K562 (cell line): ENCODE measurements around the gene PRM2. TPM values are rescaled to one million over a fixed set of nuclear protein-coding genes. Genes with fewer than 3 reads are reported as not detected.

ENCODE experiments used
- ATAC-seq: fragments of 200-7000 bp; cut with Tn5 transposase; 3 replicates; pipeline ENCODE4 v1.9.1; 2020; ENCODE audit warnings: moderate library complexity
- Bru-seq: library from RNA; stranded (reverse); fragments of 400-500 nt; gene quantifications from one replicate; lab custom pipeline; 2021; lab: Mats Ljungman, UMichigan
- BruChase-seq, 2 experiments: library from RNA; stranded (reverse); fragments of 400-500 nt; gene quantifications; one replicate each; lab custom pipeline; 2021; lab: Mats Ljungman, UMichigan
- BruUV-seq: library from RNA; stranded (reverse); fragments of 400-500 nt; replicated peaks from 2 replicates; lab custom pipeline; 2021; lab: Mats Ljungman, UMichigan
- CTCF ChIA-PET: fragments of 300-600 bp; formaldehyde crosslinking; extraction: SDS; loops from one replicate; lab custom pipeline; 2021; ENCODE audit warnings: low intra/inter-chr PET ratio; lab: Yijun Ruan, JAX
- POLR2A ChIA-PET: fragments of 300-600, 350-650 bp; sonication (Branson Sonifier 250); formaldehyde crosslinking; extraction: SDS; loops from one replicate; lab custom pipeline; 2021; ENCODE audit warnings: antibody characterized with exemption, inconsistent platforms; lab: Yijun Ruan, JAX
- DNase-seq, 4 experiments: peaks; one replicate each; pipeline versions ENCODE4 v3.0.0 to v3.0.0-alpha.2; 2011 to 2018; ENCODE audit warnings: low spot score in 3 of 4, mixed read lengths in 3 of 4; ENCODE audit errors: extremely low read depth in 1 of 4
- FAIRE-seq: peaks from 2 replicates; lab custom pipeline; 2011; peaks lifted over from hg19 to GRCh38; lab: Jason Lieb, UNC
- H2AFZ ChIP-seq: 2 replicates; pipeline ENCODE4 v1.6.0; 2011; ENCODE audit warnings: low read depth, low read length, control low read depth, inconsistent platforms
- H3K27ac ChIP-seq: fragments of 200-600 bp; 3 replicates; pipeline ENCODE4 v1.8.0; 2011; ENCODE audit warnings: low read depth, mild to moderate bottlenecking, control low read depth, inconsistent platforms, low read length, moderate library complexity, mixed read lengths; ENCODE audit errors: extremely low read depth
- H3K27me3 ChIP-seq, 2 experiments: fragments of 300-600 bp in 1 of 2; 2 replicates in 1 of 2; 3 replicates in 1 of 2; pipeline versions ENCODE4 v1.6.0 to v1.8.0; 2011; ENCODE audit warnings: inconsistent platforms in 2 of 2, low read length in 2 of 2, mild to moderate bottlenecking in 1 of 2, mixed read lengths in 1 of 2, moderate library complexity in 1 of 2; ENCODE audit not compliant: control insufficient read depth in 2 of 2, insufficient read depth in 2 of 2
- H3K36me3 ChIP-seq: fragments of 300-600 bp; 3 replicates; pipeline ENCODE4 v1.8.0; 2011; ENCODE audit warnings: mild to moderate bottlenecking, low read length, inconsistent platforms; ENCODE audit not compliant: control insufficient read depth, insufficient read depth
- H3K4me1 ChIP-seq, 2 experiments: fragments of 200-600 bp in 1 of 2; replicated peaks in 1 of 2; 2 replicates in 1 of 2; 3 replicates in 1 of 2; pipeline versions ENCODE4 v1.5.1 to v1.8.0; 2011; ENCODE audit warnings: inconsistent platforms in 2 of 2, low read length in 2 of 2, mild to moderate bottlenecking in 1 of 2, mixed read lengths in 1 of 2, moderate library complexity in 1 of 2; ENCODE audit not compliant: control insufficient read depth in 2 of 2, insufficient read depth in 2 of 2
- H3K4me2 ChIP-seq: 2 replicates; pipeline ENCODE4 v1.6.1; 2011; ENCODE audit warnings: low read length, control low read depth, inconsistent platforms, mixed read lengths; ENCODE audit not compliant: insufficient read depth
- H3K4me3 ChIP-seq: fragments of 200-600 bp; sonication (generic), shearing (Covaris generic); 2 replicates; pipeline ENCODE4 v1.5.1; 2016; ENCODE audit warnings: control low read depth, inconsistent platforms
- H3K79me2 ChIP-seq: fragments of 200-600 bp; 3 replicates; pipeline ENCODE4 v1.8.0; 2011; ENCODE audit warnings: low read length, inconsistent platforms; ENCODE audit not compliant: control insufficient read depth, insufficient read depth
- H3K9ac ChIP-seq, 2 experiments: 2 replicates each; pipeline versions ENCODE4 v1.6.0 to v1.6.1; 2011; ENCODE audit warnings: low read depth in 2 of 2, low read length in 2 of 2, control low read depth in 1 of 2, inconsistent platforms in 1 of 2, mild to moderate bottlenecking in 1 of 2, mixed read lengths in 1 of 2; ENCODE audit not compliant: insufficient read depth in 1 of 2
- H3K9me1 ChIP-seq: one replicate; pipeline ENCODE4 v1.6.0; 2011; ENCODE audit warnings: inconsistent platforms, mild to moderate bottlenecking, low read length, moderate library complexity; ENCODE audit not compliant: control insufficient read depth, insufficient read depth
- H3K9me3 ChIP-seq: replicated peaks from 2 replicates; pipeline ENCODE4 v1.5.1; 2011; ENCODE audit warnings: low read depth, low read length, inconsistent platforms; ENCODE audit not compliant: control insufficient read depth, insufficient read depth
- H4K20me1 ChIP-seq: replicated peaks from 2 replicates; pipeline ENCODE4 v1.6.1; 2011; ENCODE audit warnings: low read length, inconsistent platforms, mixed read lengths; ENCODE audit not compliant: control insufficient read depth, insufficient read depth
- CCAR2 ChIP-seq: fragments of 200-400 bp; formaldehyde crosslinking; IDR thresholded peaks from 2 replicates; pipeline ENCODE4 v1.6.1; 2017; ENCODE audit warnings: mild to moderate bottlenecking, low read depth, low read length
- FOXO4 ChIP-seq: fragments of 450-650 bp; formaldehyde crosslinking; IDR thresholded peaks from 2 replicates; pipeline ENCODE4 v1.4.0; 2020; ENCODE audit warnings: mild to moderate bottlenecking, moderate library complexity
- SRF ChIP-seq, 2 experiments: fragments of 250-450, 450-650 bp in 1 of 2; sonication (Bioruptor Pico) in 1 of 2; sonication (generic) in 1 of 2; formaldehyde crosslinking; IDR thresholded peaks; 2 replicates each; pipeline versions ENCODE4 v1.5.0 to v1.5.1; 2020 to 2022; ENCODE audit warnings: mild to moderate bottlenecking in 1 of 2, missing genetic modification reagents in 1 of 2
- ZNF175 ChIP-seq: fragments of 200-800 bp; sonication (Bioruptor generic); IDR thresholded peaks from 2 replicates; pipeline ENCODE4 v1.6.1; 2016; ENCODE audit warnings: low read depth, mild to moderate bottlenecking, missing genetic modification characterization, missing compliant biosample characterization
- ZNF830 ChIP-seq: fragments of 250-450 bp; sonication (Bioruptor Pico); IDR thresholded peaks from 2 replicates; pipeline ENCODE4 v1.5.0; 2021; ENCODE audit warnings: mild to moderate bottlenecking
- WGBS: fragments of 100-300 bp; shearing (Covaris generic); methylation state at CpG from one replicate; pipeline ENCODE4 v1.1.6; 2016; ENCODE audit warnings: low coverage, mixed read lengths; ENCODE audit not compliant: insufficient coverage; ENCODE audit errors: missing lambda C conversion rate; 5-methylcytosine and 5-hydroxymethylcytosine counted together
- in situ Hi-C: fragments of 300-500 bp; cut with MboI; formaldehyde crosslinking; loops from 4 replicates; pipeline ENCODE4 v1.15.0; 2018; ENCODE audit warnings: inconsistent platforms, mixed read lengths
- intact Hi-C: fragments of 100-400 bp; cut with micrococcal nuclease; formaldehyde crosslinking; loops from 2 replicates; pipeline ENCODE4 v1.14.2; 2022
- long read RNA-seq, 3 experiments: library from polyadenylated mRNA in 2 of 3; library from RNA in 1 of 3; unstranded in 2 of 3; stranded (forward) in 1 of 3; transcript quantifications; one replicate each; pipeline ENCODE4 v2.0.0, GENCODE V29; 2019 to 2022
- polyA minus RNA-seq, 3 experiments: library from RNA; depleted of rRNA, polyadenylated mRNA; stranded (reverse); fragments of >200 nt; gene quantifications; 2 replicates each; pipeline ENCODE4 v1.2.3, GENCODE V29; 2011
- polyA plus RNA-seq, 8 experiments: library from polyadenylated mRNA; depleted of rRNA in 4 of 8; stranded (reverse) in 5 of 8; unstranded in 3 of 8; fragments of >200 nt; fragmentation: Nextera tagmentation in 2 of 8; fragmentation: Illumina TruSeq in 1 of 8; extraction: Ambion mirVana in 2 of 8; extraction: Trizol in 1 of 8; gene quantifications; 2 replicates each; pipeline versions ENCODE4 v1.2.1 to v1.2.3, GENCODE V29; 2011 to 2014; ENCODE audit warnings: inconsistent platforms in 1 of 8, missing spikeins in 1 of 8
- total RNA-seq, 7 experiments: library from RNA; depleted of rRNA in 6 of 7; stranded (reverse); fragments of >200 nt in 6 of 7; fragmentation: Illumina TruSeq in 2 of 7; extraction: Trizol in 2 of 7; gene quantifications; 2 replicates each; pipeline versions ENCODE4 v1.2.1 to v1.2.3, GENCODE V29; 2011 to 2021; ENCODE audit warnings: low replicate concordance in 1 of 7
- TF ChIP-seq, protein P1 (sequence below): fragments of 450-650 bp; IDR thresholded peaks from 2 replicates; pipeline ENCODE4 v1.6.1; 2016

The PRM2 gene
- not detected in 2 replicates for total RNA-seq (2011; cell fraction: chromatin; rRNA removed; ENCODE audit: low replicate concordance)
- total RNA-seq (2011; cell fraction: nucleolus; rRNA removed) = not detected in 2 replicates
- not detected in 2 replicates for total RNA-seq (2011; cell fraction: nucleoplasm; rRNA removed)
- total RNA-seq (2014; rRNA removed) (not detected in 2 replicates), total RNA-seq (2014; rRNA removed; fragmentation: Illumina TruSeq; extraction: Trizol) (not detected in 2 replicates), total RNA-seq (2015; rRNA removed; fragmentation: Illumina TruSeq; extraction: Trizol) (not detected in 2 replicates), total RNA-seq (2021) (not detected in 2 replicates), polyA plus RNA-seq (2011; rRNA removed) (not detected in 2 replicates), polyA plus RNA-seq (2014; fragmentation: Illumina TruSeq; extraction: Trizol) (not detected in 2 replicates), polyA plus RNA-seq (2014; fragmentation: Nextera tagmentation; extraction: Ambion mirVana) (not detected), polyA plus RNA-seq (2014; rRNA removed) (not detected in 2 replicates), polyA minus RNA-seq (2011; rRNA and poly(A)+ RNA removed) (not detected in 2 replicates), Bru-seq, nascent RNA (not detected), BruChase-seq, experiment 1, labeled RNA remaining after a 2-hour chase (not detected), BruChase-seq, experiment 2, labeled RNA remaining after a 6-hour chase (not detected)
- polyA plus RNA-seq (2011; cell fraction: cytosol; rRNA removed) = not detected in 2 replicates
- polyA plus RNA-seq (2011; cell fraction: nucleus; rRNA removed) = not detected in 2 replicates
- not detected in 2 replicates for polyA plus RNA-seq (2012)
- polyA minus RNA-seq (2011; cell fraction: cytosol; rRNA and poly(A)+ RNA removed) = not detected in 2 replicates
- polyA minus RNA-seq (2011; cell fraction: nucleus; rRNA and poly(A)+ RNA removed) = not detected in 2 replicates
- long read RNA-seq, experiment 1 = 0 reads
- long read RNA-seq, experiment 2 = 0 reads
- long read RNA-seq, experiment 3 = 0 reads

DNA sequence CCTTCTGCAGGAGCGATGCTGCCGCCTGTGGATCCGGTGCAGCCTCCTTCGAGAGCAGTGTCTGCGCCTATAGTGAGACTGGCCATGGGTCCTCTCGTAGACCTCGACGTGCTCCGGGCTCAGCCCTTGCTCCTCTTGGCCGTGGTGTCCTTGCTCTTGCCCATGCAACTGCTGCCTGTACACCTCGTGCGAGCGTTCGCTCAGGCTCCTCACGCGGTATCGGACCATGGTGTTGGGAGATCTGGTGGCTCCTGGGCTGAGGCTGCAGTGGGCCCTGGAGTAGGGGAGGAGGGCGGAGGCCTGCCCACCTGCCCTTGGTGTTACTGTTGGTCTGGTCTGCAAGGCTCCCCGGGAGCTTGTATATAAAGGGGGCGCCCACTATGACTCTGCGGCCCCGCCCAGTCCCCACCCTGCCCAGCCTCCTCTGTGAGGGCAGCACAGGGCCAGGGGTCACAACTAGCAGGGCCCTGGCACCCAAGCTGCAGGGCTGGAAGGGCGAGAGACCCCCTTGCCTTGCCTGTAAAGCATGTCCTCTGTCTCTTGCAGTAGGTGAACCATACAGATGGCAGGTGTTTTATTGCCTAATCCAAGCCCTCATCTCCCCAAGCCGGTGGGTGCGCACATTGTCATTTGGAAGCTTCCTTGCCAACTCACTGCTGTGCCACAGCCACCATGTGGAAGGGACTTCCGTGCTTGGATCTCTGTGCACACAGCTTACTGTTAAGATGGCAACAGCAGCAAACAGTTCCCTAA is at the start of gene PRM2:
PRM2 (minus strand) TSS at position 338 of the 753 bp plus-strand sequence; CDS start at position 228, 110 bp downstream.
- no TSS peak for BruUV-seq

More for the DNA sequence above, at the start of gene PRM2:
- H3K27ac ChIP-seq = no peak within 1 kb of the TSS
- ChIA-PET CTCF (no interaction called here), POLR2A (interaction anchor here (0.6 to 1.3 kb wide), 4 partner anchors 9 to 110 kb away, joined by 3 to 6 read pairs (median 4); no protein-coding TSS in a partner anchor)
- 30% methylated on average over 24 of the region's 26 CpGs for WGBS
- DNase-seq = no peak
- peaks cover 0 to 16% of the 10 kb centered on the region in 2 experiments; a peak in 1 of 5 replicates for H3K4me1 ChIP-seq
- H3K79me2 ChIP-seq = no peaks in the 10 kb centered on the region
- H3K9me3 ChIP-seq = no peaks in the 10 kb centered on the region
- no peak for TF ChIP-seq FOXO4 (CRISPR knock-in tag)
- TF ChIP-seq SRF (CRISPR knock-in tag; IDR thresholded peaks at IDR 0.05) = no peak
- no peak for TF ChIP-seq ZNF830
- TF ChIP-seq CCAR2 = no peak
- TF ChIP-seq, protein P1, sequence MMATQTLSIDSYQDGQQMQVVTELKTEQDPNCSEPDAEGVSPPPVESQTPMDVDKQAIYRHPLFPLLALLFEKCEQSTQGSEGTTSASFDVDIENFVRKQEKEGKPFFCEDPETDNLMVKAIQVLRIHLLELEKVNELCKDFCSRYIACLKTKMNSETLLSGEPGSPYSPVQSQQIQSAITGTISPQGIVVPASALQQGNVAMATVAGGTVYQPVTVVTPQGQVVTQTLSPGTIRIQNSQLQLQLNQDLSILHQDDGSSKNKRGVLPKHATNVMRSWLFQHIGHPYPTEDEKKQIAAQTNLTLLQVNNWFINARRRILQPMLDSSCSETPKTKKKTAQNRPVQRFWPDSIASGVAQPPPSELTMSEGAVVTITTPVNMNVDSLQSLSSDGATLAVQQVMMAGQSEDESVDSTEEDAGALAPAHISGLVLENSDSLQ = no peak
- no peak for TF ChIP-seq ZNF175 (CRISPR knock-in tag)
- intact Hi-C loops = no loop called here
- no peak within 1 kb of the TSS for H3K9ac ChIP-seq
- in situ Hi-C loops = no loop called here
- no peak within 1 kb of the TSS for H2AFZ ChIP-seq
- no peak; the same call in 2 of the 3 replicates for ATAC-seq
- H3K36me3 ChIP-seq = no peaks in the 10 kb centered on the region
- FAIRE-seq = no peak
- no peak within 1 kb of the TSS for H3K4me2 ChIP-seq
- no peak within 1 kb of the TSS for H3K4me3 ChIP-seq
- no peaks in the 10 kb centered on the region for H3K9me1 ChIP-seq
- peaks cover 29 to 31% of the 10 kb centered on the region in 2 experiments; a peak in 4 of 5 replicates for H3K27me3 ChIP-seq
- 0 out of 2 replicates have a peak, but pooled peaks cover 2% of the 10 kb centered on the region for H4K20me1 ChIP-seq
